ENCODE data around the gene APC2. TPM values are rescaled to one million over a fixed set of nuclear protein-coding genes. Genes with fewer than 3 reads are reported as not detected.

The APC2 gene
- total RNA-seq, 4 donors from 2014 or later, result 0.17 to 0.22 (median 0.19) TPM; not detected in 1

DNA sequence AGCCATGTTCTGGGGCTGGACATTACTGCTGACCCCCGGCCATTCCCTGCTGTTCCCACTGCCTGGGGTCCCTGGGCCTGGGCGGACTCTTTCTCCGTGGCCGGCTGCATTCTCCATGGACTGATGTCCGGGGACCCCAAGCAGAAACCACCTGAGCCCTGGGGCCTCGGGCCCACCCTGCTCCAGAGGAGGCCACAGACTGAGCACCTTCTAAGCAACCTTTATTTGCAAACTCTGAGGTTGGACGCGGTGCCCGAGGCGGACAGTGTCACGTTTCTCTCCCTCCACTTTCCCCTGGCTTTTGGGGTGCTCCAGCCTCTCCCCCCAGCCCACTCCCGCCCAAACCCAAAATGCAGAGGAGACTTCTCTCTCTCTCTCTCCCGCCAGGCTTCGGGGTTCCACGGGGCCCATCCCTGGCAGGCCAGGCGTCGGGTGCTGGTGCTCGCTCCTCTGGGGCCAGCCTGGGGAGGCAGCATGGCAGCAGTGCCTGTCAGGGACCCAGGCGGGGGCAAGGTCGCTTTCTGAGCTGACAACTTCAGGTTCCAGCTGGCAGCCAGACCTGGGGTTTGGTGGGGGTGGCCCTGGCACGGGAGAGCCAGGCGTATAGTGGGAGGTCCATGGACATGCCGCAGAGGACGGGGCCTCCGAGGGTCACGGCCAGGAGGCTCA is 31.4 kb downstream of the APC2 start:
- TF ChIP-seq, protein P1, sequence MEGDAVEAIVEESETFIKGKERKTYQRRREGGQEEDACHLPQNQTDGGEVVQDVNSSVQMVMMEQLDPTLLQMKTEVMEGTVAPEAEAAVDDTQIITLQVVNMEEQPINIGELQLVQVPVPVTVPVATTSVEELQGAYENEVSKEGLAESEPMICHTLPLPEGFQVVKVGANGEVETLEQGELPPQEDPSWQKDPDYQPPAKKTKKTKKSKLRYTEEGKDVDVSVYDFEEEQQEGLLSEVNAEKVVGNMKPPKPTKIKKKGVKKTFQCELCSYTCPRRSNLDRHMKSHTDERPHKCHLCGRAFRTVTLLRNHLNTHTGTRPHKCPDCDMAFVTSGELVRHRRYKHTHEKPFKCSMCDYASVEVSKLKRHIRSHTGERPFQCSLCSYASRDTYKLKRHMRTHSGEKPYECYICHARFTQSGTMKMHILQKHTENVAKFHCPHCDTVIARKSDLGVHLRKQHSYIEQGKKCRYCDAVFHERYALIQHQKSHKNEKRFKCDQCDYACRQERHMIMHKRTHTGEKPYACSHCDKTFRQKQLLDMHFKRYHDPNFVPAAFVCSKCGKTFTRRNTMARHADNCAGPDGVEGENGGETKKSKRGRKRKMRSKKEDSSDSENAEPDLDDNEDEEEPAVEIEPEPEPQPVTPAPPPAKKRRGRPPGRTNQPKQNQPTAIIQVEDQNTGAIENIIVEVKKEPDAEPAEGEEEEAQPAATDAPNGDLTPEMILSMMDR (IDR thresholded peaks at IDR 0.05; ENCODE audit: low read depth), result no peak

DNA sequence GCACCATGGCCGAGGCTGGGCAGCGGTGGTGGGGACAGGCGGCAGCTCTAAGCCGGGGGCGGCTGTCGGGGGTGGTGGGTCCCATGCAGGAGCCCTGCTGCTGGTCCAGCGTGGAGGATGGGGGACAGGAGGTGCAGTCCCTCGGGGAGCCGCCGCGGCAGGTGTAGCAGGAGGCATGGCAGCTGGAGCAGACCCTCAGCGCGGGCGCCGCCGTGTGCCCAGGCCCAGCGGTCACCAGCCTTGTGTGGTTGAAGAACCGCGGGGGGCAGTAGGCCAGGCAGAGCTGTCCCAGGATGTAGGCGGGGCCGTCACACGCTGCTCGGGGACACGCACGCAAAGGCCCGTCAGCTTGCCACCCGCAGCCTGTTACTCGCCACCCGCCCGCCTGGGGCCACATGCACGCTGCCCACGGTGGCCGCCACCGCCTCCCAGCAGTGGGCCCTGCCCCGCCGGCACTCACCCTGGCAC is 32.0 kb downstream of the APC2 start:
- TF ChIP-seq, protein P1 (IDR thresholded peaks at IDR 0.05; ENCODE audit: low read depth), result no peak

DNA sequence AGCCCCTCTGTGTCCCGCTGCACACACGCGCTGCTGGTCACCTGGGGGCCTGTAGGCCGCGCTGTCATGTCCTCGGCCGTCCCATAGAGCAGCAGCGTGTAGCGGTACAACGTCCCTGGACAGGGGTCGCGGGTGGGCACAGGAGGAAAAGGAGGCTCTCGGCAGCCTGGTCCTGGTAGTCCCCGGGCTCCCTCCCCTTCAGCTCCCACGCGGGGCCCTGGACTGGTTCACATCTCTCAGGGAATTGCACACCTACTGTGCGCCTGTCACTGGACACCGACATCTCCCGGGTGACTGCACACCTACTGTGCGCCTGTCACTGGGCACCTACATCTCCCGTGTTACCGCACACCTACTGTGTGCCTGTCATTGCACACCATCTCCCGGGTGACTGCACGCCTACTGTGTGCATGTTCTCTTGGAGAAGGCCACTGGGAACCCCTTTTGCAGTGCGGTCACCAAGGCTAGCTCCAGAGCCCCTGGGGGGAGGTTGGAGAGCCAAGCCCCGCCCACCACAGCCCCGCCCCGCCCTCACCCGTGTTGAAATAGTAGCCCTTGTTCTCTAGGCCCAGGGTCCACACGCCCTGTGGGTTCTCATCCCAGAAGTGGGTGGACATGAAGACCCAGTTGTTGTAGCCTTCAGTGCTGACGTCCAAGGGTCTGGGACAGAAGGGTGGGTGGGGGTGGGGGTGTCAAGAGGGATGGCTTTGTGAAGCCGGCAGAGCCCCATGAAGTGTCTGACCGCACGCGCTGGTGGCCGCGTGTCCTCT is 32.6 kb downstream of the APC2 start:
- TF ChIP-seq, protein P1 (IDR thresholded peaks at IDR 0.05; ENCODE audit: low read depth), result no peak

DNA sequence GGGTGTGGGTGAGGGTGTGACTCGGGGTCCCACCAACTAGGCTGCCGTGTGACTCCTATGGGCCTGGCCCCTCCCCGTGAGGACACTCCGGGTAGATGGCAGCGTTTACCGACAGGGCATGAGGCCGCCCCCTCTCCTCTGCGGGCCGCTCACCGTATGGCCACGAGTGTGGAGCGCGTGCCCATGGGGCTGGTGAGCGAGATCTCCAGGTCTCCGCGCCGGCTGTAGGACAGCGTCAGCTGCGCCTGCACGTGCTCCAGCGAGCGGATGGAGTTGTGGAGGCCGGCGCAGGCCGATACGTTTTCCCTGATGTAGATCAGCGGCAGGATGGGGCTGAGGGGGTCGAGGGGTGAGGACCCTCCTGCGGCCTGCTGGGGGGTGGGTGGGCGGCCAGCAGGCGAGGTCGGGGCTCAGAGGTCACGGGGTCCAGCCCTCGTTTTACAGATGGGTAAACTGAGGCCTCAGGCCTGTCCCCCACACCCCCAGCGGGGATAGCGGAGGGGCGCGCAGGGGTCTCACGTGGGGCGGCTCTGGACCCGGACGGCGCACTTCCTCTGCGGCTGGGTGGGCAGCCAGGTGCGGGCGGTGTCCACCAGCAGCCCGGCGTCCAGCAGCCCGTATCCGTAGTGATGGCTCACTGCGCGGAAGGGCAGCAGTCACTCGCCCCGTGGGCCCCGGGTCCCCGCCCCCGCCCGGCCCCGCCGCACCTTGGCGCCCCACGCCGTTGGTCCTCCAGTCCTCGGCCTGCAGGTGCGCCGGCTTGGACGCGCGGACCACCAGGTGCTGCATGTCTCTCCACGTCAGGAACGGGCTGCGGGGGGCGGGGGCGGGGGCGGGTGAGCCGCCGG is 33.4 kb downstream of the APC2 start:
- TF ChIP-seq, protein P1 (IDR thresholded peaks at IDR 0.05; ENCODE audit: low read depth), result no peak

DNA sequence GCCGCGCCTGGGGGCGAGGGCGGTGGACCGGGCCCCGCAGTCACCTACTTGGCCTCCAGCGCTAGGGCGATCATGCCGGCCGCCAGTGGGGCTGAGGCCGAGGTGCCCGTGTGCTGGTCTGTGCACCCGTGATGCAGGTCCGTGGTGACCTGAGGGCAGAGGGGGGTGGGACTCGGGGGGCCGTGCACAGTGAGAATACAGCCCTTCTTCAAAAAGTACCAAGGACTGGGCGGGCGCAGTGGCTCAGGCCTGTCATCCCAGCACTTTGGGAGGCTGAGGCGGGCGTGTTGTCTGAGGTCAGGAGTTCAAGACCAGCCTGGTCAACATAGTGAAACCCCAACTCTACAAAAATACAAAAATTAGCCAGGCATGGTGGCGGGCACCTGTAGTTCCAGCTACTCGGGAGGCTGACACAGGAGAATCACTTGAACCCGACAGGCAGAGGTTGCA is 34.1 kb downstream of the APC2 start:
- TF ChIP-seq, protein P1 (IDR thresholded peaks at IDR 0.05; ENCODE audit: low read depth), result no peak

DNA sequence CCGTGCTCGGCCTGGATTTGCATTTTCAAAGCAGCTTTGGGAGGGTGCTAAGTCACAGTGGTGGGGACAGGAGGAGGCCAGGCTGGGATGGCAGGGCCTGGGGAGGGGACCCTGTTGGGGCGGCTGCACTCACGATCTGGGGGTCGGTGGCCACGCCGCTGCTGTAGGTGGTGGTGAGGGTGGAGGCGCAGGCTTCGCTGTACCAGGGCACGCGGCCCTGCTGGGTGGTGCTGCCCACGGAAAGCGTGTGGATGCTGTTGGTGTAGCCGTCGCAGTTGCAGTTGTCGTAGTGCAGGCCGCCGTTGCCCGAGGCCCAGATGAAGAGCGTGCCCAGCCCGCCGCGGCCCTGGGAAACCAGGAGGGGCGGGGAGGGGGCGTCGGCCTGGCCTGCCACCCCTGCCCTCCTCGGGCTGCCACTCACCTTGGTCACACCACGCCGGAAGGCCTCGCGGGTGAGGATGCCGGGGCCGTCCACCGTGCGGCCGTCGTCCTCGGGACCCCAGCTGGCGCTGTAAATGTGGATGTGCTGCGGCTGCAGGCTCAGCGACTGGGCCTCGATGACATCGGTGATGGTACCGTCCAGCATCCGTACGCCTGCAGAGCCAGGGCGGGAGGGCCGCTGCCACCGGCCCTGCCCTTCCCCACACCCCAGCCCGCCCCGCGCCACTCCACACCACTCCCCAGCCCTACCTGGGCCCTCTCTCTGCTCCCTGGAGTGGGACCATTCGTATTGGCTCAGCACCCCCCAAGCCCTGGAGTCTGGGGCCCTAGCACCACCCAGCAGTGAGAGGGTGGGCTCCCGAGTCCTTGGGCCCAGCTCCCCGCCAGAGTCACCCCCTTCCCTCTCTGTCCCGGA is 37.0 kb downstream of the APC2 start:
- TF ChIP-seq, protein P1 (IDR thresholded peaks at IDR 0.05; ENCODE audit: low read depth), result no peak

All from subcutaneous adipose tissue (tissue), 4 donors.